HG03025 (cell line): ENCODE data around the gene IL20RB.

Source experiments
- ATAC-seq: cut with Tn5 transposase; IDR thresholded peaks from one replicate; pipeline ENCODE4 v1.9.1; 2021; ENCODE audit warnings: mild to moderate bottlenecking, moderate library complexity; ENCODE audit not compliant: unreplicated experiment, low FRiP score

Gene IL20RB, protein sequence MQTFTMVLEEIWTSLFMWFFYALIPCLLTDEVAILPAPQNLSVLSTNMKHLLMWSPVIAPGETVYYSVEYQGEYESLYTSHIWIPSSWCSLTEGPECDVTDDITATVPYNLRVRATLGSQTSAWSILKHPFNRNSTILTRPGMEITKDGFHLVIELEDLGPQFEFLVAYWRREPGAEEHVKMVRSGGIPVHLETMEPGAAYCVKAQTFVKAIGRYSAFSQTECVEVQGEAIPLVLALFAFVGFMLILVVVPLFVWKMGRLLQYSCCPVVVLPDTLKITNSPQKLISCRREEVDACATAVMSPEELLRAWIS

DNA sequence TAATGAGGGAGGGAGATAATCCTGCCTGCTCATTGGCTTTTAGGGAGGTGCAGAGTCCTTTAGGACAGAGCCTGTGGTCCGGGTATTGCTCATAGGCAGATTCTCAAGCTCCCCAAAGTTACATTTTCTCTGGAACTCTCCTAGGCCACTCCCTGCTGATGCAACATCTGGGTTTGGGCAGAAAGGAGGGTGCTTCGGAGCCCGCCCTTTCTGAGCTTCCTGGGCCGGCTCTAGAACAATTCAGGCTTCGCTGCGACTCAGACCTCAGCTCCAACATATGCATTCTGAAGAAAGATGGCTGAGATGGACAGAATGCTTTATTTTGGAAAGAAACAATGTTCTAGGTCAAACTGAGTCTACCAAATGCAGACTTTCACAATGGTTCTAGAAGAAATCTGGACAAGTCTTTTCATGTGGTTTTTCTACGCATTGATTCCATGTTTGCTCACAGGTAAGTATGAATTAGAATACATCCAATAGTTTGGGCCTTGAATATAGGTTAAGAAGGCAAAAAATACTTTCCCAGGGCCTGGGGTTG, at the start of gene IL20RB:
Gene IL20RB, plus strand, starts transcription at position 233 of the 538 bp plus-strand sequence. Its CDS starts 131 bp downstream, at position 364.
- no peak for ATAC-seq

DNA sequence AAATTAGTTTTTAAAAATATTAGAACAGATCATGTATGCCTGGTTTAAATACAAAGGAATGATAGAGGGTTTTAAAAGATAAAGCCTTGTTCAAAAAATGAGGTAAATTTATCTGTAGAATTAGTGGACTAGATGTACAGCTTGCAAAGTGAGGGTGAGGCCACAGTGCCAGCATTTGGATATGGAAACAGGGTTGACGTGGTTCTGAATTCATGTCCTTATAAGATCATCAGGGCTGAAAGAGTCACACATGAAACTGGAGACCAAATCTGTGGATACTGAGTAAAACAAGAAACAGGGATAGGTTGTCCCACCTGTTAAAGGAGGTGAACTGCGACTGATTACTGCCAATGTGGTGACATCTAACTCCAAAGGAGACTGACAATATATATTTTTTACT, 49.5 kb upstream of the IL20RB start:
- no peak for ATAC-seq

DNA sequence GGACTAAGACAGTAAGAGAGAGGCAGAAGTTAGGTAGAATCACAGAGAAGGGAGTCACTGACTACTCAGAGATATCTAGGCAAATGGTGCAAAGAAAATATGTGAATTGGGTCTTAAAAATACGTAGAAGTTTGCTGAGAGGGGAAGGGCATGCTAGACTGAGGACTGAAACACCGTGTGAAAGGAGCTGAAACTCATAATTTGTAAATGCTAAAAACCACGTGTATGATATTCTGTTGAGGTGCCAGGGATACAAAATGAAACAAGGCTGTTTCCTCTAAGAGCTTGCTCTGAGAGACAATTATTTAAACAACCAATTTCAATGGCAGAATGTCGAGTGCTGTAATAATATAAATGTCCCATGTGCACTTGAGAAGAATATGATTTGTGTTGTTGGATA, 48.6 kb upstream of the IL20RB start:
- ATAC-seq, result no peak

DNA sequence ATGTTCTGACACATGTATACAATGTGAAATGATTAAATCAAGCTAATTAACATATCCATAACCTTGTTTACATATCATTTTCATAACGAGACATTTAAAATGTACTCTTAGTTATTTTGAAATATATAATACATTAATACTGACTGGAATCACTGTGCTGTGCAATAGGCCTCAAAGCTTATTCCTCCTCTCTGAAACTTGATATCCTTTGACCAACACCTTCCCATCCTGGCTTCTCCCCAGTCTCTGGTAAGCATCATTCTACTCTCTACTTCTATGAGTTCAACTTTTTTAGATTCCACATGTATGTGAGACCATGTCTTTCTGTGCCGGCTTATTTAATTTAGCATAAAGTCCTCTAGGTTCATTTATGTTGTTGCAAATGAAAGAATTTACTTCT, 47.1 kb upstream of the IL20RB start:
- ATAC-seq, result no peak

DNA sequence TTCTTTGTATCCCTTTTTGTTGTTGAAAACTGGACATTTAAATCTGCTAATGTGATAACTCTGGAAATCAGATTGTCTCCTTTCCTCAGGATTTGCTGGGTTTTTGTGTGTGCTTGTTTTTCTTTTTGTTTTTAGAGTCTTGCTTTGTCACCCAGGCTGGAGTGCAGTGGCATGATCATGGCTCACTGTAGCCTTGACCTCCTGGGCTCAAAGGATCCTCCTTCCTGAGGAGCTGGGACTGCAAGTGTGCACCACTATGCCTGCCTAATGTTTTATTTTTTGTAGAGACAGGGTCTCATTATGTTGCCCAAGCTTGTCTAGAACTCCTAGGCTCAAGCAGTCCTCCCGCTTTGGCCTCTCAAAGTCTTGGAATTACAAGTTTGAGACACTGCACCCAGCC, 44.6 kb upstream of the IL20RB start:
- no peak for ATAC-seq

DNA sequence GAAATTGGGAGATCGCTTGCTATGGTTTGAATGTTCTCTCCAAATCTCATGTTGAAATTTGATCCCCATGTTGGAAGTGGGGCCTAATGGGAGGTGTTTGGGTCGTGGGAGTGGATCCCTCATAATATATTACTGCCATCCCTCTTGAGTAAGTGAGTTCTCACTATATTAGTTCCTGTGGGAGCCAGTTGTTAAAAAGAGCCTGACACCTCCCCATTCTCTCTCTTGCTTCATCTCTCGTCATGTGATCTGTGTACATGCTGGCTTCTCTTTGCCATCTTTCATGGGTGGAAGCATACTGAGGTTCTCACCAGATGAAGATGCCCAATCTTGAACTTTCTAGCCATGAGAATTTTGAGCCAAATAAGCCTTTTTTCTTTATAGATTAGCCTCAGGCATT, 43.0 kb upstream of the IL20RB start:
- ATAC-seq, result no peak

DNA sequence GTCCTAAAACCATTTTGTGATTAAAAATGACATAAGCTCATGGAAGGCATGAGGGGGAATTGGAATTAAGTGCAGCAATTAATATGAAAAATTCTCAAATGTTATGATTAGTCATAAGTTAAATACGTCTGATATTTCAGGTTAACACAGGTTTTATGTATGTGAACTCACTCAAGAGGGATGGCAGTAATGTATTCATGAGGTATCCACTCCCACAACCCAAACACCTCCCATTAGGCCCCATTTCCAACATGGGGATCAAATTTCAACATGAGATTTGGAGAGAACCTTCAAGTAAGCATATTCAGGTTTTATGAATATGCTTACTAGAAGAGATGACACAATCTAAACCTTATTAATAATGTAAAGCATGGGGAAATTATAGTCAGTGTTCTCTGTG, 41.6 kb upstream of the IL20RB start:
- ATAC-seq, result no peak

DNA sequence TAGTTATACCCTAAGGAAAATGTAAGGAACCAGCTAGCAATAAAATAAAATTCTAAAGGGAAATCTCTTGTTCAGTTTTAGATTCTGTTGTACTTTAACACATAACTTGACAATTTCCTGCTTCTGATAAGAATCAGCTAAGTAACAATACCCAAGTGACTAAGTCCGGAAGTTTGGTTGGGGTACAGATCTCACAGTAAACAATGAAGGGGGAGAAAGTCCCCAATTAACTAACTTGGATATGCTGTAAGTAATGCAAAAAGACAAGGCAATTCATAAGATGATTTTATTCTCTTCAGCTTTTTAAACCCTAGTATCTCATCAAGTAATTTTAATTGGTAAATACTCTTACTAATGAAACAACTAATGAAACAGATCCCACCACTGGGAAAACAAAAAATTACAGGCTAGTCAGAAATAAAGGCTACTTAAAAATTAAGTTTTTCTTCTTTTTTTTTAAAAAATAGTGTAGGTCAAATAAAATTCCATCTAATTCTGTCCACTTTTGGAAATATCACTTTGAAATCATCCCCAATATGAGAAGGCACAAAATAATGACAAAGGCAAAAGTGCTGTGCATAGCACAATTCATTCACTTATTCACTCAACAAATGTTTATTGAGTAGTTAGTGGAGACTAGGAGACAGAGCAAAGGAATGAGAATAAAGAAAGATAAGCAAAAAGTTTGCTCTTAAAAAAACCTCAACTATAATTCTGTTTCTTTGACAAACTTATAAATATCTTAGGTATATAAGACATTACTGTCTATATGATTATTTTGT, 37.8 kb upstream of the IL20RB start:
- ATAC-seq, result no peak

DNA sequence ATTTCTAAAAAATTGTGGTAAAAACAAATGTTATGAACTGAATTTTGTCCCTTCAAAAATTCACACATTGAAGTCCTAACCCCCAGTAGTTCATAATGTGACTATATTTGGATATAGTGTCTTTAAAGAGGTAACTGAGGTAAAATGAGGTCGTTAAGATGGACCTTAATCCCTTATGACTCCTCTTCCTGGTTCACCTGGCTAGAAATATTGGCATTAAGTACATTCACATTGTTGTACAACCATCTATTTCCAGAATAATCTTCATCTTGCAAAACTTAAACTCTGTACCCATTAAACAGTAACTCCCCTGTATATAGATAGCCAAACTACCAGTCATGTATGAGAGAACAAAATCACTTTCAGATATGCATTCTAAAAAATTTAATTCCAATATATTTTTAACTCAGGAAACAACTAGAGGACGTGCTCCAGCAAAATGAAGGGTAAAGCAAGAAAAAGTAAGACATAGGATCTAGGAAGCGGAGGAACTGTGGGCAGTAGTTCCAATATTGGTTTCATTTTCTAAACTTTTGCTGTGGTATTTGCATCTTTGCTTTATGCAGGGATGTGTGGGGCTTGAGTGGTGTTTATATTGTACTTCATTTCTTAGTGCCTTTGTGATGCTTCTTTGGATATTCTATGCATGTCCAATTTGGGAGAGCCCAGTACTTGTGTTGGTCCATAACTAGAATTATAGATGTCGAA, 36.7 kb upstream of the IL20RB start:
- ATAC-seq, result no peak

DNA sequence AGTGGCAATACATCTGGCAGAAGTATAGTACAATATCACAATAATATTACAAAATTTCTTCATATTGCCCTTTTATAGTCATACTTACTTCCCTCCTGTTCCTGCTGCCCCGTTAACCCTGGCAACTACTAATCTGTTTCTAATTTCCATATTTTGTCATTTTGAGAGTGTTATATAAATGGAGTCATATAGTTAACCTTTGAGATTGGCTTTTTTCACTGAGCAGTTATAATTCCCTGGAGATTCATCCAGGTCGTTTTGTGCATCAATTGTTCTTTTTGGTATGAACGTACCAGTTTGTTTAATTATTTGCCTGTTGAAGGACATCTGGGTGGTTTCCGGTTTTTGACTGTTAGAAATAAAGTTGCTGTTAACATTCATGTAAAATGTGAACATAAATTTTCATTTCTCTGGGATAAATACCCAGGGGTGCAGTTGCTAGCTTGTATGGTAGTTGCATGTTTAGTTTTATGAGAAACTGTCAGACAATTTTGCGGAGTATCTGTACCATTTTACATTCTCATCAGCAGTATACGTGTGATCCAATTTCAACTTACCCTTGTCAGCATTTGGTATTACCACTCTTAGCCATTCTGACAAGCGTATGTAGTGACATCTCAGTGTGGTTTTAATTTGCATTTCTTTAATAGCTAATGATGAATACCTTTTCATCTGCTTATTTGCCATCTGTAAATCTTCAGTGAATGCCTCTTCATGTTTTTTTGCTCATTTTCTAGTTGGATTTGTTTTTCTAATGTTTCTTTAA, 32.2 kb upstream of the IL20RB start:
- ATAC-seq, result no peak

DNA sequence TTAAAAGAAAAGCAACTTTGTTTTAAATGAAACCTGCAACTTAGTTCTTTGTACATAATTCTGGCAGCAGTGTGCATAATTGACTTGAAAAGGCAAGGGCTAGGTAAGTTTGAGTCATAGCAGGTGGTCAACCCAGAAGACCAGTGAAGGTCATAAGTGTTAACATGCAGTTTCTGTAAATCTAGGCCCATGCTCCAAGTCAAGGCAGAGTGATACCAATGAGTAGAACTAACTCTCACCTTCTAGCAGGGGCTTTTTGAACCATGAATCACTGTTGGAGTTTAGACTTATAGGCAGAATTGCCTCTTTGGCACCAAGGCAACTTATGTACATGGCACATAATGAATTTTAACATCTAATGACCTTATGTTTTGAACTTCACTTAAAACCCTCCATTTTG, 29.5 kb upstream of the IL20RB start:
- ATAC-seq, result no peak

DNA sequence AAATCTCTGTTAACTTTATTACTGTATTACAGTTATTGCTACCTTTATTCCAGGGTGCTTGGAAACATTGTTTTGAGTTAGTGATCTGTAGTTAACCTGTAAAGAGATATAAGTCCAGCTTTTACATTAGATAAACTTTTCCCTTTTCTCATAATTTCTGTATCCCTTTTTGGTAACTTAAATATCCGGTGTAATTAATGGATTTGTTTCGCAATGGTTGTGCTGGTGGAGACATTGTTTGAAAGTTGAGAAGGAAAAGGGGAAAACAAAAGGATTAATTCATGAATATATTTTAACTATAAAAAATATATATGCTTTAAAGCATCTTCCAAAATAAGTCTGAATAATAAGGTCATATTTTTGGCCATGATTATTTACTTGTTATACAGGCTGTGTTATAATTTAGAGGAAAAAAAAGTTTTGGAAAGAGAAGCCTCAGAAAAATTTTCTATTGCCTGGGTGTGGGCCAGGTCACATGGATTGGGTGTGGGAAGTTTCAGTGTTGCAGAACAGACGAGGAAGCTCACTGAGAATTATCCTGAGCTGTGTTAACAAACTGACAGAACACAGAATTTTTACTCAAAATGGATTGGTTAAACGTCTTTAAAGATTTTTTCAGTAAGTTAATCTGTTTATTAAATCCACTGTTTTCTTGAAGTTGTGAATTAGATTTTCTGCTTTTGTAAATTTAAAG, 27.7 kb upstream of the IL20RB start:
- no peak for ATAC-seq

DNA sequence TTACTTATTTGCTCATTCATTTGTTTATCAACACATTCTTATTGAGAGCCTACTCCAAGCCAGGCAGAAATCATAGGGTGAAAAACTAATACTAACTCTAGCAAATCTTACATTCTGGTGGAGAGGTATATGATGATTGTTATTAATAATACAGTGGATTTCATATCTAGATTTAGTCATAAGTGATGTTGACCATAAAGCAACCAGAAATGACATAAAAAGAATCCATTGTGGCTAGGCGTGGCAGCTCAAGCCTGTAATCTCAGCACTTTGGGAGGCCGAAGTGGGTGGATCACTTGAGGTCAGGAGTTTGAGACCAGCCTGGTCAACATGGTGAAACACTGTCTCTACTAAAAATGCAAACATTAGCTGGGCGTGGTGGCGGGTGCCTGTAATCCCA, 26.2 kb upstream of the IL20RB start:
- ATAC-seq, result no peak

DNA sequence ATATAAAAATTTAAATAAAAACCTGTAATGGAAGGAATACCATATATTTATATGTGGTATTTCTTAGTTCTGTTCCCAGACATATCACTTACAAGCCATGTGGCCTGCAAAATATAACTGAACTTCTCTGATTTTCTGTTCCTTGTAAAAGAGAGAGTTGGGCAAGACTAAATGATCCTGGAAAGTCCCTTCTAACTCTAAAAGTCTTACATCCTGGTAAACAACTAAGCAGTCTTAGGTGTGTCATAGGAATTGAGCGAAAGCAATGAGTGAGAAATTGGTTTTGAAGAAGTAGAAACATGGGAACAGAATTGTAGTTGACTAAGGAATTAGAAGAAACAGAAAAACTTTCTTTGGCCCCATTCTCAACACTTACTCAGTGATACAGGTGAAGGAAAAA, 25.3 kb upstream of the IL20RB start:
- ATAC-seq, result no peak

DNA sequence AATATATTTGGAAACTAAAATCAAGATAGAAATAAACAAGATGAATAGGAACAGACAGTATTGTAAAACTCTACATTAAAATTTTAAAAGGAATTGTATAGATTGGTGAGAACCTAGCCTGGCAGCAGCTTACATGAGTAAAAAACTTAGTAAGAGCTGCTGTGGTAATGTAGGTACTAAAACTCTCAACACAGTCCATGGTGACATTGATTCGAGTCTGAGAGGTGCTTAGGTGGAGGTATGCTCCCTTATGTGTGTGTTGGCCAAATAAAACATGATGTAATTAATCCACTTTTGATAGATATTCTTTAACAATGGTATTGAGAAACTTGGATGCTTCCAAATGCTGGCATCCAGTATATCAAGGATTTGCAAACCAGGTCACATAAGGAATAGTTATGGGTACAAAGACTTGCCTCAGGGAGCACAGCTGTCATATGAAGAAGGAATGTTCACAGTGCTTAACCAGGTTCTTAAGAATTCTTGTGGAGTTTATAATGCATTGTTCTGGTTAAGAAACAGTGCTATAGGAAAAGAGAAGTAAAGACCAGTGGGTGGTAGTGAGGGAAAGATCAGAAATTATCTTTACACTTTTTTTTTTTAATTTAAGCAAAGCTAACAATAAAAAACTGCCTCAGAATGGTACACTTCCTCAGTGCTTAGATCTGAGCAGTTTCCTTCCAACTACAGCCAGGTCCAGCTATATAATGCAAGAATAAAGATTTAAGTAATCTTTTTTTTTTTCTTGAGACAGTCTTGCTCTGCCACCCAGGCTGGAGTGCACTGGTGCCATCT, 24.6 kb upstream of the IL20RB start:
- ATAC-seq, result no peak

DNA sequence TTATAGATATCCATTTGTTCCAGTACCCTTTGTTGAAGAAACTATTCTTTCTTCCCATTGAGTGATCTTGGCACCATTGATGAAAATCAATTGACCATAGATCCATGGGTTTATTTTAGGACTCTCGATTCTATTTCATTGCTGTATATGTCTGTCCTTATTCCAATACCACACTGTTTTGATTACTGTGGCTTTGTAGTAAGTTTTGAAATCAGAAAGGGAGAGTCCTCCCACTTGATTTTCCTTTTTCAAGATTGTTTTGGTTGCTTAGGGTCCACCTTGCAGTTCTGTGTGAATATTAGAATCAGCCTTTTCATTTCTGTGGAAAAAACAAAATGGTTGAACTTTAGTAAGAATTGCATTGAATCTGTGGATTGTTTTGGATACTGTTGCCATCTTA, 20.6 kb upstream of the IL20RB start:
- ATAC-seq, result no peak

DNA sequence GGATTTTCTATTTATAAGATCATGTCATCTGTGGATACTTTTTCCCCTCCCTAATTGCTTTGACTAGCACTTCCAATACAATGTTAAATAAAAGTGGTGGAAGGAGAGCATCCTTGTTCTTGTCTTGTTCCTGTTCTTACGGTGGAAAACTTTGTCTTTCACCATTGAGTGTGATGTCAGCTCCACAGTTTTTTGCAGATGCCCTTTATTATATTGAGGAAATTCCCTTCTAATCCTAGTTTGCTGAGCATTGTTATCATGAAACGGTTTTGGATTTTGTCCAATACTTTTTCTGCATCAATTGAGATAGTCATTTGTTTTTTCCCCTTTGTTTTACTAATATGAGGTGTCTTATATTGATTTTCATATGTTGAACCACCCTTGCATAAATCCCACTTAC, 19.9 kb upstream of the IL20RB start:
- no peak for ATAC-seq

DNA sequence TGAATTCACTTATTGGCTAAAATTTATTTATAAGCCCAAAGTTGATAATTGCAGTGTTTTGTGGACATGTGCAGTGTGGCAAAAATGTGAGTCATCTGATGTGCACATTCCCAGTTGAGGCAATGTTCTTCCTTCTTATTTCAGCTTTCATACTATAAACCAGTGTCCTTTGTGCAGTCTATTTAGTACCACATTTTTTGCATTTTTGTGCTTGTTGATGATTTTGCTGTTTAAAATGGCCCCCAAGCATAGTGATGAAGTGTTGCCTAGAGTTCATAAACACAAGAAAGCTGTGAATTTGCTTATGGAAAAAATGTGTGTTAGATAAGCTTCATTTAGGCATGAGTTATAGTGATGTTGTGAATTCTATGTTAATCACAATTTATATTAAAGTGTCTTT, 19.4 kb upstream of the IL20RB start:
- ATAC-seq, result no peak

DNA sequence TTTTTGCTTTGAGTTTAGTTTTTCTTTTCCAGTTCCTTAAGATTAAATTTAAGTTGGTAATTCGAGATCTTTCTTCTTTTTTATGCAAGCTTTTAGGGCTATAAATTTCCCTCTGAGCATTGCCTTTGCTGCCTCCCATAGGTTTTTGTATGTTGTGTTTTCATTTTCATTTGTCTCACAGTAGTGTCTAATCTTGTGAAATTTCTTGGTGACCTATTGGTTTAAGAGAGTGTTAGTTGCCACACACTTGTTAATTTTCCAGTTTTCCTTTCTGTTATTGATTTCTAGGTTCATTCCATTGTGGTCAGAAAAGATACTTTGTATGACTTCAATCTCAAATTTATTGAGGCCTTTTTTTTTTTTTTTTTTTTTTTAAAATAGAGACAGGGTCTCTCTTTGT, 18.3 kb upstream of the IL20RB start:
- no peak for ATAC-seq
